ENCODE results near the gene UQCC3. TPM values are rescaled to one million over a fixed set of nuclear protein-coding genes. Genes with fewer than 3 reads are reported as not detected.

Gene UQCC3, protein sequence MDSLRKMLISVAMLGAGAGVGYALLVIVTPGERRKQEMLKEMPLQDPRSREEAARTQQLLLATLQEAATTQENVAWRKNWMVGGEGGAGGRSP
- total RNA-seq (2022; extraction: Qiagen RNA extraction), result 23.4 to 38.0 TPM (median 35.7 TPM) in 5 replicates

DNA sequence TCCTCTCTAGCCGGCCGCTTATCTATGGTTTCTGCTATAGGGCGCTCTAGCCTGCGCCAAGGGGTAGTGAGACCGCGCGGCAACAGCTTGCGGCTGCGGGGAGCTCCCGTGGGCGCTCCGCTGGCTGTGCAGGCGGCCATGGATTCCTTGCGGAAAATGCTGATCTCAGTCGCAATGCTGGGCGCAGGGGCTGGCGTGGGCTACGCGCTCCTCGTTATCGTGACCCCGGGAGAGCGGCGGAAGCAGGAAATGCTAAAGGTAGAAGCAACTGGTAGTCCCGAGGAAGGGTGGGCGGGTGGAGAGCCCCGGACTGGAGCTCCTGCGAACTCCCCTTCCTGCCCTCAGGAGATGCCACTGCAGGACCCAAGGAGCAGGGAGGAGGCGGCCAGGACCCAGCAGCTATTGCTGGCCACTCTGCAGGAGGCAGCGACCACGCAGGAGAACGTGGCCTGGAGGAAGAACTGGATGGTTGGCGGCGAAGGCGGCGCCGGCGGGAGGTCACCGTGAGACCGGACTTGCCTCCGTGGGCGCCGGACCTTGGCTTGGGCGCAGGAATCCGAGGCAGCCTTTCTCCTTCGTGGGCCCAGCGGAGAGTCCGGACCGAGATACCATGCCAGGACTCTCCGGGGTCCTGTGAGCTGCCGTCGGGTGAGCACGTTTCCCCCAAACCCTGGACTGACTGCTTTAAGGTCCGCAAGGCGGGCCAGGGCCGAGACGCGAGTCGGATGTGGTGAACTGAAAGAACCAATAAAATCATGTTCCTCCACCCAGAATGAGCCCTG lies at the start of gene UQCC3, which contains the start of gene LBHD1:
UQCC3 (plus strand) TSS at position 66 of the 782 bp plus-strand sequence; CDS start at position 139, 73 bp downstream.
LBHD1 (minus strand) TSS at position 660 of the 782 bp plus-strand sequence. CDS start 2,236 bp downstream, outside the sequence.

DNA sequence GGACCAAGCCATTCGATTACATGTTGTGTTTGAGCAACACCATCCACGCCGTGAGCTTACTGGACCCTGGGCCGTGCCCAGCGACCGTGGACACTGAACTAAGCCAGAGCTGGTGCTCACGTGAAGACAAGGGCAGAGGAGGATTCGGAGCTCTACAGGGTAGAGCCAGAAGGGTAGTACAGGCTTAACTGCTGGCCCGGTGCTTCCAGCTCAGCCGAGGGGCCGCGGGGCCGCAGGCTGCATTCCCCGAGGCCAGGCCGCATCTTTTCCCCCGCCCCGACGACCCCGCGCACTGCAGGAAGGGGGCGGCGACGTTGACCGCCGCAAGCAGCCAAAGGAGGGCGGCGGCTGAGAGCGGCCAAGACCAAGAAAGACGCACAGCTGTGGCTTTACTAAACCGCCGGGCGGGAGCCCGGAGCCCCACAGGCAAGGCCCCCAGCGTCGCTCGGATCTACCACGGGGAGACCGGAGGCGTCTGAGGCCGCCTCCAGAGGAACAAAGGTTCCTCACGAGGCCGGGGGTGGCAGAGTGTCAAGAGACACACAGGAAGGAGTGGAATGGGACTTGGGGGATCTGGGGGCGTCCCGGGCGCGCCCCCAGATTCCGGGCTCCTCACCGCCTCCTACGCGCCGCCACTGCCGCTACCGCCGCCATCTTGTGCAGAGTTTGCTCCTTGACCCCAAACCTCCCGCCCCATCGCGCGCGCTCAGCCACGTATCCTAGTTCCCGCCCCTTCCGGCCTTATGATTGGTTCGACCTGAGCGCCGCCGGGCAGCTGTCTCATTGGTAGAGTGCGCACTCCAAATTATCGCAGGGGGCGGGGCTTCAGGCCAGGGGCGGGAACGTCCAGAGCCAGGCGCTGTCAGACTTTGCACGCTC lies 25.3 kb upstream of the UQCC3 start, which contains the start of gene GANAB:
GANAB (minus strand) TSS at position 668 of the 879 bp plus-strand sequence; CDS start at position 654, 14 bp downstream.

DNA sequence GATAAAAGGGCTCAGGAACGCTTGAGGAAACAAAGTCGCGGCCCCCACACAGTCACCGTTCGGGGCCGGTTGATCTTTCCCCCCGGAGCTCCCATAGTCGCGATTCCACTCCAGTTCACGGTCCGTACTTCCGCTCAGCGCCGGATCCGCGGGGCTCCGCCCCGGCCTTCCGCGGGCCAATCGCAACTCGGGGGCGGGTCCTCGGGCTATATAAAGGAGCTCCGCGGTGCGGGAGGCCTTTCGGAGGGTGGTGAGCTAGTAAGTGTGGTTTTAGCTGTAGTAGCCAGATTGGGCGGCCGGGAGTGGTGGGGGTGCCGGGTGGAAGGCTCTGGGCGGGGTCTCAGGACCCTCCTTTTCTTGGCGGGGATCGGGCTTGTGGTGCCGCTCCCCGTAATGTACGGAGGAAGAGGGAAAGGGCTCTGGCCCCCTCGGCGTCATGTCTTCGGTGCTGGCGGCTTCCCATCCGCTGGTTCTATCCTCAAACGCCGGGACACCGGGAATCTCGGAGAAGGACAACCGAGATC lies 6.3 kb upstream of the UQCC3 start, which contains the start of the genes C11orf98 and CSKMT:
C11orf98 (minus strand) TSS at position 136 of the 524 bp plus-strand sequence; CDS start at position 95, 41 bp downstream.
CSKMT (plus strand) TSS at position 238 of the 524 bp plus-strand sequence. CDS start 568 bp downstream, outside the sequence.

DNA sequence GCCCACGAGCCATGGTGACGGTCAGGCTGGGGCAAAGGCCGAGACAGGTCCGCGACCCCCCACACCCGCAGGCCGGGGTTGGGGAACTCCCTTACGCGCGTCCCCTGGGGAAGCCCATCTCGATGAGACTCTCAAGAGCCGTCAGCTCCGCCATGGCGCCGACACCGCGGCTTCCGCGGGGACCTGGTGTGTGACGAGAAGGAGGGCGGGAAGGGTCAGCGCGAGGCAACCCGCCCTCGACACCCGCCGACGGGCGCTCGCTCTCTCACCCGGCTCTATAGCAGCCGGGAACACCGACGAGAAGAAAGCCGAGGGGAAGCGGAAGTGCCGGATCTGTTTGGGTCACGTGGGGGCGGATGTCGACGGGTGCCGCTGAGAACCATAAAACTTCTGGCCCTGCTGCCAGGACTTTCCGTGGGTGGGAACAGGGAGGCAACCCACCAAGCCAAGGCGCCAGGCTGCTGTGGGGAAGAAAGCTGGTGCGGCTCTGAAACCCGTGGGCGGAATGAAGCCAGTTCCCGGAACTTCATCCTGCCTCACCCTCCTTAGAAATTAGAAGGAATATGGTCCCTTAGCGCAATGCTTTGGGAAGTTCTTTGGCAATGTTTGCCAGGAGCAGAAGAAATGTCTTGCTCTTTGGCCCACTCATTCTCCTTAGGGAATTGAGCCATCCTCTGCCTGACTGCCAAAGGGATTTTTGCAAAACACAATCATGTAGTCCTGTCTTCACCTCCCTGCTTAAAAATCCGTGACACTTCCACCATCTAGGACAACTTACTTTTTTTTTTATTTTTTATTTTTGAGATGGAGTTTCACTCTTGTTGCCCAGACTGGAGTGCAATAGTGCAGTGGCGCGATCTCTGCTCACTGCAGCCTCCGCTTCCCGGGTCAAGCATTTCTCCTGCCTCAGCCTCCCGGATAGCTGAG lies 7.6 kb downstream of the UQCC3 start, which contains the start of gene UBXN1:
UBXN1 (minus strand) TSS at position 304 of the 927 bp plus-strand sequence; CDS start at position 154, 150 bp downstream.

DNA sequence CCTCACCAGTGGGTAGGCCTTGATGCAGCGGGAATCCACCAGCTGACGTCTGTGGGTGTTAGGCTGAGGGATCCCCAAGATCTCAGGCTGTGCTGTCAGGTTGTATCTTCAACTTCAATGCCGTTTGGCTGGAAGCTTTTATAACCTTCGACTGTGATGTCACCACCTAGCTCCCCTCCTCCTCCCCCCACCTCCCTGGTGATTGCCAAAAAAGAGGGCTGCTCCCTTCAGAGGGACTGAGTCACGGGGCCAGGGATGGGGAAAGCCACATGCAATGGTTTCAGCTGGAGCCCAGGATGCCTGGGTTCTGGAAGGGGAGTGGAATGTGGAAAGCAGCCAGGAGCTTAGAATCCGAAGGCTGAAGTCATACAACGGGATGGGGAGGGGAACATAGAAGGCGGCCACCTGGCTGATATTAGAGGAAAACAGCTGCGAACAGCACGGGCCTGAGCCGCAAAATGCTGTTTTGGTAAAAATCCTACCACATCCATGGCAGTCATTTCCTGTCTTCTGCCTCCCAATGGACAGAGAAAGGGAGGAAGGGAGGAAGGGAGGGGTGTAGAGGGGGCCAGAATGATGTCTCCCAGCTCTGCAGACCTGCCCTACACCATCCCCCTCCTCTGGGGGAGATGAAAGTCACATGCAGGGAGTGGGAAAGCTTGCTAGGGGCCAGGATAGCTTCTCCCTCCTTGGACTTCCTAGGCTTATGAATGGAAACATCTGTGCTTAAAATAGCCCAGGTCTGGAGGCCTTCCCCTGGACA lies 18.1 kb downstream of the UQCC3 start, which contains the start of gene LRRN4CL:
LRRN4CL (minus strand) TSS at position 110 of the 763 bp plus-strand sequence. CDS start 1,022 bp downstream, outside the sequence.

DNA sequence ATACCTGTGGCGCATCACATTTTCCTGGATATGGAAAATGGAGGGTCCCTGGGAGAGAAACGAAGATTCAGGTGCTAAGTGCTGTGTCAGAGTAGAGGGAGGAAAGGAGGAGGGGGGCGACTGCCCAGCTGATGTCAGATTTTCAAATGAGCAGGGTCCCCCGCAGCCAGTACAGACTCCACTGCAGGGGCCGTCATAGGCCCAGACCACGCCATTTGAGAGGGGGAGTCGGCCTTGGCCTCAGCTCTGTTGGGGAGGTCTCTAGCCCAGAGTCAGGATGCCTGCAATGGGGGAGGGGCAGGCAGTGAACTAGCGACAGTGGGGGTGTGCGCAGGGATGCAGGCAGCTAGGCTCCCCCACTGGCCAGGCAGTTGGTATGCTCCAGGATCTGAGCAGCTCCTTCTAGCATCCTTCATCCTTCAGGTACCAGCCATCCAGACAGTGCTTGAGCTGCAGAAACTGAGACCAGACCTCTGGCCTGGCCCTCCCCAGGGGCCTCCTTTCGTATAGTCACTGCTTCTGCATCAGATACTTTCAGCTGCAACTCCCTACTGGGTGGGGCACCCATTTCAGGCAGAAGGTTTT lies 35.9 kb downstream of the UQCC3 start, which contains the start of the genes BSCL2 and GNG3:
BSCL2 (minus strand) TSS at position 148 of the 585 bp plus-strand sequence. CDS start 229 bp downstream, outside the sequence.
GNG3 (plus strand) TSS at position 400 of the 585 bp plus-strand sequence. CDS start 620 bp downstream, outside the sequence.

Other genes starting within 250 kb of the UQCC3 start
- gene AHNAK, start 124.9 kb upstream of the UQCC3 start, total RNA-seq (2022; extraction: Qiagen RNA extraction), result 339 to 412 TPM (median 379 TPM) in 5 replicates
- 1,893 to 2,060 TPM (median 2,008 TPM) in 5 replicates for gene EEF1G, start 97.8 kb upstream of the UQCC3 start, total RNA-seq (2022; extraction: Qiagen RNA extraction)
- 12.8 to 17.8 TPM (median 17.0 TPM) in 5 replicates for gene TUT1, start 80.2 kb upstream of the UQCC3 start, total RNA-seq (2022; extraction: Qiagen RNA extraction)
- gene MTA2, start 69.8 kb upstream of the UQCC3 start, total RNA-seq (2022; extraction: Qiagen RNA extraction), result 82.2 to 92.9 TPM (median 85.9 TPM) in 5 replicates
- gene EML3, start 58.9 kb upstream of the UQCC3 start, total RNA-seq (2022; extraction: Qiagen RNA extraction), result 19.9 to 26.0 TPM (median 22.0 TPM) in 5 replicates
- gene ROM1, start 58.4 kb upstream of the UQCC3 start, total RNA-seq (2022; extraction: Qiagen RNA extraction), result 3.6 to 4.3 TPM (median 4.0 TPM) in 5 replicates
- gene B3GAT3, start 49.7 kb upstream of the UQCC3 start, total RNA-seq (2022; extraction: Qiagen RNA extraction), result 44.5 to 55.6 TPM (median 54.8 TPM) in 5 replicates
- gene GANAB, start 25.1 kb upstream of the UQCC3 start, total RNA-seq (2022; extraction: Qiagen RNA extraction), result 248 to 270 TPM (median 260 TPM) in 5 replicates
- 19.1 to 23.0 TPM (median 22.6 TPM) in 5 replicates for gene INTS5, start 18.4 kb upstream of the UQCC3 start, total RNA-seq (2022; extraction: Qiagen RNA extraction)
- gene C11orf98, start 6.5 kb upstream of the UQCC3 start, total RNA-seq (2022; extraction: Qiagen RNA extraction), result 118 to 140 TPM (median 121 TPM) in 5 replicates
- gene CSKMT, start 6.4 kb upstream of the UQCC3 start, total RNA-seq (2022; extraction: Qiagen RNA extraction), result 6.9 to 15.1 TPM (median 13.5 TPM) in 5 replicates
- 4.0 to 5.1 TPM (median 4.8 TPM) in 5 replicates for gene LBHD1, start 594 bp downstream of the UQCC3 start, total RNA-seq (2022; extraction: Qiagen RNA extraction)
- gene UBXN1, start 7.4 kb downstream of the UQCC3 start, total RNA-seq (2022; extraction: Qiagen RNA extraction), result 113 to 126 TPM (median 120 TPM) in 5 replicates
- 0.07 to 0.10 TPM (median 0.08 TPM) in 3 of 5 replicates, not detected in the others for gene LRRN4CL, start 17.9 kb downstream of the UQCC3 start, total RNA-seq (2022; extraction: Qiagen RNA extraction)
- 53.3 to 85.7 TPM (median 68.0 TPM) in 5 replicates for gene BSCL2, start 35.8 kb downstream of the UQCC3 start, total RNA-seq (2022; extraction: Qiagen RNA extraction)
- not detected in 5 replicates for gene GNG3, start 36.0 kb downstream of the UQCC3 start, total RNA-seq (2022; extraction: Qiagen RNA extraction)
- 38.1 to 42.3 TPM (median 39.3 TPM) in 5 replicates for gene HNRNPUL2, start 55.8 kb downstream of the UQCC3 start, total RNA-seq (2022; extraction: Qiagen RNA extraction)
- 28.8 to 30.0 TPM (median 29.4 TPM) in 5 replicates for gene TTC9C, start 56.8 kb downstream of the UQCC3 start, total RNA-seq (2022; extraction: Qiagen RNA extraction)
- 1.3 to 1.8 TPM (median 1.5 TPM) in 5 replicates for gene ZBTB3, start 82.5 kb downstream of the UQCC3 start, total RNA-seq (2022; extraction: Qiagen RNA extraction)
- gene POLR2G, start 89.9 kb downstream of the UQCC3 start, total RNA-seq (2022; extraction: Qiagen RNA extraction), result 161 to 178 TPM (median 174 TPM) in 5 replicates
- gene TAF6L, start 99.7 kb downstream of the UQCC3 start, total RNA-seq (2022; extraction: Qiagen RNA extraction), result 12.2 to 15.7 TPM (median 14.0 TPM) in 5 replicates
- 68.8 to 94.9 TPM (median 86.7 TPM) in 5 replicates for gene TMEM179B, start 115.7 kb downstream of the UQCC3 start, total RNA-seq (2022; extraction: Qiagen RNA extraction)
- gene TMEM223, start 120.3 kb downstream of the UQCC3 start, total RNA-seq (2022; extraction: Qiagen RNA extraction), result 19.7 to 28.7 TPM (median 27.7 TPM) in 5 replicates
- gene NXF1, start 133.8 kb downstream of the UQCC3 start, total RNA-seq (2022; extraction: Qiagen RNA extraction), result 38.7 to 55.4 TPM (median 50.7 TPM) in 5 replicates
- gene STX5, start 160.4 kb downstream of the UQCC3 start, total RNA-seq (2022; extraction: Qiagen RNA extraction), result 19.5 to 24.9 TPM (median 23.9 TPM) in 5 replicates
- gene TEX54, start 161.2 kb downstream of the UQCC3 start, total RNA-seq (2022; extraction: Qiagen RNA extraction), result not detected in 5 replicates
- gene WDR74, start 167.9 kb downstream of the UQCC3 start, total RNA-seq (2022; extraction: Qiagen RNA extraction), result 74.3 to 82.0 TPM (median 79.5 TPM) in 5 replicates
- gene SLC3A2, start 209.2 kb downstream of the UQCC3 start, total RNA-seq (2022; extraction: Qiagen RNA extraction), result 893 to 1,052 TPM (median 950 TPM) in 5 replicates
- gene CHRM1, start 249.7 kb downstream of the UQCC3 start, total RNA-seq (2022; extraction: Qiagen RNA extraction), result 0.03 to 0.08 TPM (median 0.07 TPM) in 4 of 5 replicates, not detected in the other